B cell (primary cell): ENCODE measurements around the gene SPTBN1. TPM values are rescaled to one million over a fixed set of nuclear protein-coding genes. Genes with fewer than 3 reads are reported as not detected.

Source experiments
- ATAC-seq: fragments of 200-7000 bp; cut with Tn5 transposase; one replicate; pipeline ENCODE4 v1.10.0; 2021; ENCODE audit warnings: low read depth, mild to moderate bottlenecking, moderate number of reproducible peaks, moderate library complexity
- CTCF ChIA-PET: fragments of 350-600 bp; sonication (Branson Sonifier 250); formaldehyde crosslinking; loops from one replicate; lab custom pipeline; 2021; ENCODE audit warnings: antibody characterized with exemption, inconsistent platforms; lab: Charles Lee
- POLR2A ChIA-PET: fragments of 350-600 bp; sonication (Branson Sonifier 250); formaldehyde crosslinking; loops from one replicate; lab custom pipeline; 2021; ENCODE audit warnings: antibody characterized with exemption; lab: Charles Lee
- DNase-seq: peaks from one replicate; pipeline ENCODE4 v3.0.0; 2013
- H2AFZ ChIP-seq: 2 replicates; pipeline ENCODE4 v1.6.1; 2012; ENCODE audit warnings: mild to moderate bottlenecking, low read depth, low read length; ENCODE audit not compliant: insufficient read depth, poor library complexity, severe bottlenecking
- H3K27ac ChIP-seq, 2 donors: 1 replicate in 1 of 2; 2 replicates in 1 of 2; pipeline ENCODE4 v1.5.1; 2012 to 2013; ENCODE audit warnings: low read length in 2 of 2, mild to moderate bottlenecking in 2 of 2, moderate library complexity in 1 of 2
- H3K27me3 ChIP-seq, 4 experiments: fragments of 200-600 bp in 1 of 4; sonication (generic) in 1 of 4; replicated peaks in 1 of 4; 1 replicate in 2 of 4; 2 replicates in 2 of 4; pipeline versions ENCODE4 v1.6.1 to v1.7.0; 2013 to 2016; ENCODE audit warnings: low read length in 3 of 4, mild to moderate bottlenecking in 2 of 4, mixed read lengths in 1 of 4, moderate library complexity in 1 of 4; ENCODE audit not compliant: insufficient read depth in 4 of 4, control insufficient read depth in 3 of 4; ENCODE audit errors: control extremely low read depth in 1 of 4
- H3K36me3 ChIP-seq, 2 experiments: replicated peaks in 1 of 2; 1 replicate in 1 of 2; 2 replicates in 1 of 2; pipeline versions ENCODE4 v1.6.1 to v1.7.1; 2013; ENCODE audit warnings: low read length in 1 of 2; ENCODE audit not compliant: insufficient read depth in 2 of 2, control insufficient read depth in 1 of 2; ENCODE audit errors: control extremely low read depth in 1 of 2, extremely low read depth in 1 of 2
- H3K4me1 ChIP-seq, 2 donors: fragments of 200-600 bp in 1 of 2; sonication (generic) in 1 of 2; 1 replicate in 1 of 2; 2 replicates in 1 of 2; pipeline versions ENCODE4 v1.5.1 to v1.6.1; 2013 to 2017; ENCODE audit warnings: low read length in 2 of 2; ENCODE audit not compliant: control insufficient read depth in 2 of 2, insufficient read depth in 2 of 2
- H3K4me2 ChIP-seq: replicated peaks from 2 replicates; pipeline ENCODE3; 2012; ENCODE audit warnings: mild to moderate bottlenecking, low read depth, low read length; ENCODE audit not compliant: poor library complexity, severe bottlenecking
- H3K4me3 ChIP-seq, 5 experiments: fragments of 200-600 bp in 1 of 5; sonication (generic) in 1 of 5; 1 replicate in 3 of 5; 2 replicates in 2 of 5; pipeline versions ENCODE4 v1.5.1 to v1.7.0; 2011 to 2016; ENCODE audit warnings: low read length in 4 of 5, mild to moderate bottlenecking in 4 of 5, low read depth in 2 of 5, control low read depth in 1 of 5, moderate library complexity in 1 of 5; ENCODE audit not compliant: insufficient read depth in 1 of 5; ENCODE audit errors: control extremely low read depth in 1 of 5, extremely low read depth in 1 of 5
- H3K79me2 ChIP-seq: fragments of 200-600 bp; sonication (generic); one replicate; pipeline ENCODE4 v1.6.0; 2016; ENCODE audit warnings: low read length; ENCODE audit not compliant: control insufficient read depth, insufficient read depth
- H3K9ac ChIP-seq: fragments of 200-600 bp; sonication (generic); 2 replicates; pipeline ENCODE4 v1.6.1; 2017; ENCODE audit warnings: mild to moderate bottlenecking, low read length, moderate library complexity
- H3K9me3 ChIP-seq, 3 donors: one replicate each; pipeline versions ENCODE4 v1.6.1 to v1.7.1; 2013; ENCODE audit warnings: low read length in 2 of 3; ENCODE audit not compliant: control insufficient read depth in 2 of 3, insufficient read depth in 1 of 3; ENCODE audit errors: control extremely low read depth in 1 of 3
- H4K20me1 ChIP-seq: 2 replicates; pipeline ENCODE4 v1.6.0; 2012; ENCODE audit warnings: mild to moderate bottlenecking, low read length; ENCODE audit not compliant: insufficient read depth, control insufficient read depth, poor library complexity, severe bottlenecking
- H3K27ac Mint-ChIP-seq: one replicate; pipeline ENCODE4 v1.8.0; 2021; ENCODE audit warnings: mixed read lengths
- H3K27me3 Mint-ChIP-seq: one replicate; pipeline ENCODE4 v1.8.0; 2021; ENCODE audit warnings: mixed read lengths
- H3K4me1 Mint-ChIP-seq: one replicate; pipeline ENCODE4 v1.8.0; 2021; ENCODE audit warnings: mixed read lengths
- H3K4me3 Mint-ChIP-seq: one replicate; pipeline ENCODE4 v1.8.0; 2021; ENCODE audit warnings: mixed read lengths
- H3K9me3 Mint-ChIP-seq: one replicate; pipeline ENCODE4 v1.8.0; 2022; ENCODE audit warnings: mixed read lengths; ENCODE audit not compliant: insufficient read depth
- CTCF ChIP-seq: fragments of 200-600 bp; IDR thresholded peaks from one replicate; pipeline ENCODE4 v1.8.0; 2022; ENCODE audit warnings: antibody characterized with exemption, mild to moderate bottlenecking
- EZH2 ChIP-seq: IDR thresholded peaks from 2 replicates; pipeline ENCODE4 v1.6.1; 2012; ENCODE audit warnings: borderline replicate concordance, low read depth, mild to moderate bottlenecking, moderate library complexity, low read length; ENCODE audit not compliant: insufficient read depth, poor library complexity, severe bottlenecking
- WGBS: methylation state at CpG from one replicate; pipeline ENCODE4 v1.1.5; 2013; ENCODE audit warnings: missing lambda C conversion rate; ENCODE audit not compliant: insufficient coverage; 5-methylcytosine and 5-hydroxymethylcytosine counted together
- intact Hi-C: fragments of 100-400 bp; cut with micrococcal nuclease; formaldehyde crosslinking; loops from one replicate; pipeline ENCODE4 v1.10.0; 2022
- polyA plus RNA-seq: library from polyadenylated mRNA; depleted of rRNA; stranded (reverse); fragments of >200 nt; gene quantifications from 2 replicates; pipeline ENCODE4 v1.2.3, GENCODE V29; 2012
- total RNA-seq, 2 donors: library from RNA; stranded (reverse); fragments of 120-200 nt in 1 of 2; gene quantifications; 1 replicate in 1 of 2; 2 replicates in 1 of 2; pipeline versions ENCODE4 v1.2.3 to v1.2.4, GENCODE V29; 2013 to 2022

The SPTBN1 gene
- total and polyA plus RNA-seq, 2 donors (not counting 1 experiment from before 2014, with no cell fraction given) = 43.7 to 144 TPM

GRCh38 chr2:54499661-54500060, 43.5 kb downstream of the SPTBN1 start:
- no peaks in the 10 kb centered on the region for H3K9me3 ChIP-seq
- no peak overlapping the region for H3K4me3 Mint-ChIP-seq
- H3K4me1 Mint-ChIP-seq = no peaks in the 10 kb centered on the region
- intact Hi-C loops = no loop called here
- TF ChIP-seq EZH2 = no peak
- TF ChIP-seq CTCF = no peak
- CTCF ChIA-PET = no interaction called here
- no peaks in the 10 kb centered on the region for H4K20me1 ChIP-seq
- no peak for DNase-seq
- no peaks in the 10 kb centered on the region for H3K4me1 ChIP-seq
- no peaks in the 10 kb centered on the region for H3K36me3 ChIP-seq
- POLR2A ChIA-PET = no interaction called here
- no peaks in the 10 kb centered on the region for H3K27me3 ChIP-seq
- H3K27ac Mint-ChIP-seq = no peak overlapping the region
- H3K27me3 Mint-ChIP-seq = peaks cover 4% of the 10 kb centered on the region
- ATAC-seq = no peak
- H2AFZ ChIP-seq = no peak overlapping the region
- H3K4me2 ChIP-seq = no peak overlapping the region
- H3K9ac ChIP-seq = no peak overlapping the region
- no peaks in the 10 kb centered on the region for H3K79me2 ChIP-seq
- 100% methylated on average over 1 of the region's 2 CpGs for WGBS
- no peak overlapping the region for H3K27ac ChIP-seq
- H3K4me3 ChIP-seq = no peak overlapping the region
- no peaks in the 10 kb centered on the region for H3K9me3 Mint-ChIP-seq

- H3K4me1 ChIP-seq = no peaks in the 10 kb centered on the region
- no peak overlapping the region for H2AFZ ChIP-seq
- ATAC-seq = no peak
- H3K27ac Mint-ChIP-seq = no peak overlapping the region
- intact Hi-C loops = no loop called here
- no peak overlapping the region for H3K4me3 ChIP-seq
- no peak overlapping the region for H3K9ac ChIP-seq
- POLR2A ChIA-PET = no interaction called here
- CTCF ChIA-PET = interaction anchor here (2.8 kb wide), 1 partner anchor 393 kb away, joined by 27 read pairs; no protein-coding TSS in a partner anchor
- DNase-seq = no peak
- H3K4me3 Mint-ChIP-seq = no peak overlapping the region
- no peaks in the 10 kb centered on the region for H3K36me3 ChIP-seq
- H3K79me2 ChIP-seq = no peaks in the 10 kb centered on the region
- no peaks in the 10 kb centered on the region for H3K27me3 ChIP-seq
- H3K27me3 Mint-ChIP-seq = no peaks in the 10 kb centered on the region
- no peaks in the 10 kb centered on the region for H4K20me1 ChIP-seq
- no peaks in the 10 kb centered on the region for H3K9me3 Mint-ChIP-seq
- H3K4me1 Mint-ChIP-seq = no peaks in the 10 kb centered on the region
- no peak for TF ChIP-seq EZH2
- no peak for TF ChIP-seq CTCF
- no peaks in the 10 kb centered on the region for H3K9me3 ChIP-seq
- no peak overlapping the region for H3K4me2 ChIP-seq
- 89% methylated on average over 5 of the region's 8 CpGs for WGBS
- H3K27ac ChIP-seq = no peak overlapping the region
These were observed 44.5 kb downstream of the SPTBN1 start for GRCh38 chr2:54500404-54501205.
